Posterior vena cava (tissue), 2 donors: Measurements from ENCODE around the gene PPP1R14B. TPM values are rescaled to one million over a fixed set of nuclear protein-coding genes. Genes with fewer than 3 reads are reported as not detected.

ENCODE experiments used
- DNase-seq: peaks from one replicate; pipeline ENCODE4 v3.0.0-alpha.2; 2020; ENCODE audit warnings: low spot score
- intact Hi-C, 2 donors: fragments of 100-400 bp; cut with DNase I; formaldehyde crosslinking; loops; one replicate each; pipeline versions ENCODE4 v1.14.1 to v1.14.2; 2022 to 2023
- total RNA-seq, 2 donors: library from RNA; stranded (reverse); fragmentation: NEBNext Ultra II Directional; extraction: Animal tissue kit (Norgen Biotek cat#: 25700); gene quantifications; one replicate each; pipeline ENCODE4 v1.2.1, GENCODE V29; 2021
- donor health status: DM: yes; HTN: yes; CAD: no.
- donor health status: DM: yes; HTN: yes; CAD: no.

The PPP1R14B gene
- total RNA-seq, 2 donors from 2014 or later = 102 to 190 TPM

DNA sequence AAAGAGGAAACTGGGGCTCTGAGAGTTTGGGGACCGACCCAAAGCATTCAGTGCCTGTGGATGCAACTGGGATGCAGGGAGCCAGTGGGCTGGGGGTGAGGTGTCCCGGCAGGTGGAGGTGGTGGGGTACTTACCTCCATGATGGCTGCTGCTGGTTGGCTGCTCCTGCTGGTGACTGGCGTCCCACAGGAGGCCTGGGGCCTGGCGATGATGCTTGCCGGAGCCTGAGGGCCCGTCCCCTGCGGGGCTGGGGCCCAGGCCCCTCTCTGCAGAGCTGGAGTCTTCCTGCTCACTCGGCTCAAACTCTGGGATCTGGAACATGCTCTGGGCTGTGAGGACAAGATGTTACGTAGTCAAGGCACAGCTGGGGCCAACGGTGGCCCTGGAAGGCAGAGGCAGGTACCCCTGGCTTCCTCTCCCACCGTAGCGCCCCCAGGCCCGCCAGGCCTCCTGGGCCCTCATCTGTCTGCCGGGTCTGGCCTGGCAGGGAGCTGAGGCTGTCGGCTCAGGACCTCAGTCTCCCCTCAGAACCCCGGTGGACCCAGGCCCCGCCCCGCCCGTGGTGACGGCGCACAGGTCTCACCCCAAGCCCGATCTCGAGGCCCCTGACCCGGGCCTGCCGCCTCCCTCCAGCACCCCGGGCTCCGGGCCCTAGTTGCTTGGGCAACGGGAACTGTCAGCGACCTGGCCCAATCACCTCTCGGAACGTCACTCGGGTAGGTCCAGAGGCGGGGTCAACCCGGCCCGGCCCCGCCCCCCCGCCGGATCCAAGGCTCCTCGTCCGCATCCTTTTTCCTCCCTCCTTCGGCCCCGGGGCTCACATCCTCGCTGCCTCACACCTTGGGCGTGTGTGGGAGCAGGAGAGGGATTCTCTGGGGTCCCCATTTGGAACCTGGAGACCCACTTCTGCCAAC lies 37.6 kb upstream of the PPP1R14B start, which contains the start of gene BAD:
BAD (minus strand) TSS at position 618 of the 914 bp plus-strand sequence; CDS start at position 321, 297 bp downstream.
- peak; percentile 98 for DNase-seq
- intact Hi-C loops = no loop called here

DNA sequence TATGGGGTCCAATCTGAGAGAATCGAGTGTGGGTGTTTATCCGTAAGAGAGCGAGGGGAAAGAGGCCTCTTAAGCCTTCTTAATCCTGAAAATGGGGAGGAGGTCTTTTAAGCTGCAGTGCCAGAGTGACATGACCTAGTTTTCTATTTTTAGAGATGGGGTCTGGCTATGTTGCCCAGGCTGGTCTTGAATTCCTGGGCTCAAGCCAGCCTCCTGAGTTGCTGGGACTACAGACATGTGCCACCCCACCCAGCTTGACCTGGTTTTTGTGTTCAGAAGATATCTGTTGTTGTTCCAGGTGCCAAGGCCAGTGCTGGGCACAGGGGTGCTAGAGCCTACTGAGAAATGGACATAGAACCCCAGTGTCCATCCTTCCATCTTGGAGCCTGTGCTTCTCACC lies 36.3 kb upstream of the PPP1R14B start:
- intact Hi-C loops = no loop called here
- no peak for DNase-seq

GRCh38 chr11:64281957-64282770 lies 35.4 kb upstream of the PPP1R14B start:
- peak; percentile 66 for DNase-seq
- intact Hi-C loops = no loop called here

DNA sequence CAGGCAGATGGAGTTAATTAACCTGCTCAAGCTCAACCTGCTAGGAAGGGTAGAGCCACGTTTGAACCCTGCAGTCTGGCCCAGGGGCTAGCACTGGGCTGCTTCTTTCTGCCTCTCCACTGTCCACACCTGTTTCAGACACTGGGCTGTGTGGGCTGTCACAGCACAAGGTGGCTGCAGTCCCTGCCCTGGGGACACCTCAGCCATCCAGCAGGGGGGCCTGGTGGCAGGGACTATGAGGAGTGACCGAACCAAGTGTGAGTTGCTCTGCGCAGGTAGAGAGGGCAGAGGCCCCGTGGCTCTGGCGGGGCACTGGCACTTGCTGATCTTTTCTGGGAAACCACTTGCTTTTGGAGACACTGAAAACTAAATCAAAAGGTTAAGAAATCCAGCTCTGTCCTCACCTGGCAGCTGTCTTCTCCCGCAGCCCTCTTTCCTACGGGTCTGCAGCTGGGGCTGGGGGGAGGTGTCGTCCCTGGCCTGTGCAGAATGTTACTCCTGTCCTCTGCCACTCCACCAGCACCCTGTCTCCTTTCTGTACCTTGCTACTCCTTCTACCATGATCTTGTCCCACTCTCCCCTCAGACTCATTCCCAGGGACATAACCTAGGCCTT lies 31.9 kb upstream of the PPP1R14B start:
- intact Hi-C loops = no loop called here
- peak; percentile 62 for DNase-seq

DNA sequence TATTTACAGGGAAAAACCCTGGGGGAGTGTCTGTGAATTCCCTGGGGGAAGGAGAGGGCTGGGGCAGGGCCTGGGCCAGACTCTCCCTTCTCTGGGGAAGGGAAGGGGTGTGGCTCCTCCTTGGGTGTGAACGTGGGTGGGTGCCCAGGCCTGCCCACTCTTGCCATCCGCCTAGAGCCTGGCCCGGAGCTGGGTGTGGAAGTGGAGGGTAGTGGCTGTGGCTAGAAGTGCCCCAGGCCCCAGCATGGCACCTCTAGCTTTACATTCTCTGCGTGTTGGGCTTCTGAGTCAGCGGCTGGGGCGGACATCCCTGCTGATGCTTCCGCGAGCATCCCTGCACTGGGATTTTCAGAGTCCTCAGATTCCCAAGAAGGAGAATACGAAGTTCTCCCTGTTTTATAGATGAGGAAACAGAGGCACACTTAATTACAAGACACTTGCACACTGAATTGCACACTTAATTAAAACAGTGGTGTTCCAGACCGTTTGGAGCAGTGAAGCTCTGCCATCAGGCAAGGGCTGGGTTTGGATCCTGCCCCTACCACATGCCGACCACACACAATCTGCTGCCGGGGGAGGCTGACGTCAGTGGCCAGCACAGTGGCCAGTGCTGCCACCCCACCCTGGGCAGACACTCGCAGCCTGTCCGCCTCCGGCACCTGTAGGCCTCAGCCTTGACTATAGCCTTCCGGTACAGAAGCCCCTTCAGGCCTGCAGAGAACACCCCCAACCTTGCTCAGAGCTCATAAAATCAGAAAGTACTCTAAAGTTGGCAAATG lies 30.1 kb upstream of the PPP1R14B start:
- no peak for DNase-seq
- intact Hi-C loops = no loop called here

- intact Hi-C loops = no loop called here
- DNase-seq = no peak
These were observed 29.1 kb upstream of the PPP1R14B start for GRCh38 chr11:64275841-64276240.

GRCh38 chr11:64275031-64275800 lies 28.5 kb upstream of the PPP1R14B start:
- intact Hi-C loops = no loop called here
- no peak for DNase-seq

DNA sequence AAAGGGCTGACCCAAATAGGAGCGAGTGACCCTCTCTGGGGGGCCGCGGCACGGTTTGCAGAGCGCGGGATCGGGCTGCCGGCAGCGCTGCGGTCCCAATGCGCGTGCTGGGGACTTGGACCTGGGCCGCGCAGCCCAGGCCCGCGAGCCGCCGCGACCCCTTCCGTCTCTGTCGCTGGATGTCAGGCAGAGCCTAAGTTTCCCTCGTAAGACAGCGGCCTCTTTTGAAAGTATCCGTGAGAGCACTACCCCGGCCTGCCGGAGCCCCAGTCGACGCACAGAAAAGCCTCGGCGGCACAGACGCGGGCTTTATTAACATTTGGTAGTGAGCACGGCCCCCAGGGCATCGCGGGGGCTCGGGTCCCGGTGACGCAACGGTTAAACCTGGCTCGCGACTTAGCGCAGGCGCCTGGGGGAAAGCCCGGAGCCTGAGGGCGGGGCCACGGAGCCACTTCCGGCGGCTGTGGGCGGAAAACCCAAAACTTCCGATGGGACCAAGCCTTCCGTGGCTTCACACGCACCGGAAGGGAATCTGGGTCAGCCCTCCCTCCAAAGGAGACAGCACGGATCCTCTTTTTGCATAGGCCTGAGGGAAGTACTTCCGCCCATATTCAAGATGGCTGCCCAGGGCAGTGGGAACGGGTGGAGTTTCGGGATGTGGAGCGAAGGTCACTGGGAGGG lies 22.9 kb upstream of the PPP1R14B start:
- DNase-seq = peak; percentile 99
- intact Hi-C loops = no loop called here

DNA sequence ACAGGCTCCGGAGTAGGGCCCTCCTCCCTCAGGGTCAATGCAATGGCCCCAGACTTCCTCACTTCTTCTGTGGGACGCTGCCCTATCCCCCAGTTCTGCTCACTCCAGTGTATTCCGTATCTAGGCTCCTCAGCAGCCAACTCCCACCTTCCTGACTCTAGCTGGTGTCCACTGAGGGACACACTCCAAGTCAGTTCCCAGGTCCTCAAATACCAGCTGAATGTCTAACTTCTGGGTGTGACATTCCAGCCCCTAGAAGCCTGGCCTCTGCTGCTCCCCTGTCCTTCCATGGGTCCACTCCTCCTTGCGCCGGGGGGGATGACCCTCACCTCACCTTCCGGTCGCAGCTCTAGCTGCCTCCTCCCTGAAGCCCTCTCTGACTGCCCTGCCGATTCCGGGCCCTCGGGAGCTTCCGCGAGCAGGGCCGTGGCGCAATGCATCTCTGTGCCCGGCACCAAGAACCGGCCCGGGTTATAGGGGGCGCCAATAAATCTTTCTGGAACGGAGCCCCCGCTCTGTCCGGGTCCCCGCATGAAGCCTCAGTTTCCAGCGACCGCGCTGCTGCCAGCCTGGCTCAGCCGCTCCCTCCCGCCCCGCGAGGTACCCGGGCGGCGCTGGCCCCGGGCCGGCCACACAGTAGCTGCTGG lies 22.3 kb upstream of the PPP1R14B start:
- peak; percentile 90 for DNase-seq
- intact Hi-C loops = no loop called here

GRCh38 chr11:64268025-64268892 lies 21.5 kb upstream of the PPP1R14B start:
- intact Hi-C loops = no loop called here

GRCh38 chr11:64267207-64267945 lies 20.6 kb upstream of the PPP1R14B start:
- intact Hi-C loops = no loop called here
- DNase-seq = no peak

More at GRCh38 chr11:64268025-64268892, 21.5 kb upstream of the PPP1R14B start:
- DNase-seq = peak; percentile 91

- intact Hi-C loops = no loop called here
- DNase-seq = no peak
These were observed 19.6 kb upstream of the PPP1R14B start for GRCh38 chr11:64266339-64266738.

- intact Hi-C loops = no loop called here
- DNase-seq = no peak
These were observed 18.7 kb upstream of the PPP1R14B start for GRCh38 chr11:64265176-64266160.

DNA sequence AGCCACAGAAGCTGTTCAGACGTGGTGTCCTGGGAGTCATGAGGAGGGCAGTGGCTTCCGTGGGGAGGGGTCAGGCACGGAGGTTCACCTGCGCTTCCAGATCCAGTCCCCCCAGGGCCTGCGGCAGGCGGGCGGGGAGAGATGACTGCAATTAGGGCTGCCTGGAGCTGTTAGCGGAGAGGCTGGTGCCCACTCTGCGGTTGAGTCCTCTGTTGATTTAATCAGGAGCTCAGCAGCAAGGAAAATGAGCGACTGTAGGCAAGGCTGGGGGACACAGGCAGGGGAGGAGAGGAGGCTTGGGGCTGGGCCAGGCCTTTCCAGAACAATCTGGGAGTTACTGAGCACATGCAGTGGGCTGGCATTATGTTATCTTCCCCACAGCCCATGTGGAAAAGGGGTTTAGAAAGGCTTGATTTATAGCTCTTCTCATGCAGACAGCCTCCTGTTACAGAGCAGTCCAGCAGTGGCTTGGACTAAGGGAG lies 17.7 kb upstream of the PPP1R14B start:
- DNase-seq = no peak
- intact Hi-C loops = no loop called here
